NCI-H1105 treated with DMSO at 0.1 percent for 48 hours (cell line): ENCODE results near the gene ISG20.
"Not testable (repeated sequence)": the region's sequence is repeated elsewhere in the genome, so short reads cannot be mapped to it uniquely, and the experiment has no call there.

Source experiments
- DNase-seq: peaks from one replicate; lab custom pipeline; 2025; lab: John Stamatoyannopoulos, UW

Gene ISG20

DNA sequence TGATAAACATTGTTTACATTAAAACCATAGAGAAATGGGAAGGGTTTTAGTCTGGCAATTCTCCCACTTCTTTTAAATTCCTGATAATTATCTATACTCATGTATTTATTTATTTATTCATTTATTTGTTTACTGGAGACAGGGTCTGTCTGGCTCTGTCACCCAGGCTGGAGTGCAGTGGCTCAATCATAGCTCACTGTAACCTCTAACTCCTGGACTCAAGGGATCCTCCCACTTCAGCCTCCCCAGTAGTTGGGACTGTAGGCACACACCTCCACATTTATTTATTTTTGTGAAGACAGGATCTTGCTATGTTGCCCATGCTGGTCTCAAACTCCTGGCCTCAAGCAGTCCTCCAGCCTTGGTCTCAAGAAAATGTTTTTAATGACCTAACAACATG, 20.1 kb upstream of the ISG20 start:
- DNase-seq, result no peak

DNA sequence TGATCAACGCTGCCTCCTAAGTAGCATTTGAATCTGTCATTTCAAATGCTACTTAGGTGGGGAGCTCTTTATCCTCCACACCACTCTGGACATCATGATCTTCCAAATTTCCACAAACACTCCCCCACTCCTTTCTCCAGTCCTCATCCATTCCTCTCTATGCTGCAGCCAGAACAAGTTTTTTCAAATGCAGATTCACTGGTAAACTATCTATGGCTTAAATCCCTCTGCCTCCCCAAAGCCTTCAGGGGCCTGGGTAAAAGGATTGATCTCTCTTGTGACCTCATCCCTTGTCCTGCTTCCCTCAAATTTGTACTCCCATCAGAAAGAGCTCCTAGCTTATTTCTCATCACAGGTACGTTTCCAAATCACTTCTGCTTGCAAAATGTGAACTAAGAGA, 19.0 kb upstream of the ISG20 start:
- no peak for DNase-seq

- peak; percentile 83 for DNase-seq
Observed at GRCh38 chr15:88620995-88621772, 17.6 kb upstream of the ISG20 start, which contains the start of gene AEN. TSS of gene AEN (plus strand) at chr15:88621340. CDS start at chr15:88626210, 4,870 bp downstream.

DNA sequence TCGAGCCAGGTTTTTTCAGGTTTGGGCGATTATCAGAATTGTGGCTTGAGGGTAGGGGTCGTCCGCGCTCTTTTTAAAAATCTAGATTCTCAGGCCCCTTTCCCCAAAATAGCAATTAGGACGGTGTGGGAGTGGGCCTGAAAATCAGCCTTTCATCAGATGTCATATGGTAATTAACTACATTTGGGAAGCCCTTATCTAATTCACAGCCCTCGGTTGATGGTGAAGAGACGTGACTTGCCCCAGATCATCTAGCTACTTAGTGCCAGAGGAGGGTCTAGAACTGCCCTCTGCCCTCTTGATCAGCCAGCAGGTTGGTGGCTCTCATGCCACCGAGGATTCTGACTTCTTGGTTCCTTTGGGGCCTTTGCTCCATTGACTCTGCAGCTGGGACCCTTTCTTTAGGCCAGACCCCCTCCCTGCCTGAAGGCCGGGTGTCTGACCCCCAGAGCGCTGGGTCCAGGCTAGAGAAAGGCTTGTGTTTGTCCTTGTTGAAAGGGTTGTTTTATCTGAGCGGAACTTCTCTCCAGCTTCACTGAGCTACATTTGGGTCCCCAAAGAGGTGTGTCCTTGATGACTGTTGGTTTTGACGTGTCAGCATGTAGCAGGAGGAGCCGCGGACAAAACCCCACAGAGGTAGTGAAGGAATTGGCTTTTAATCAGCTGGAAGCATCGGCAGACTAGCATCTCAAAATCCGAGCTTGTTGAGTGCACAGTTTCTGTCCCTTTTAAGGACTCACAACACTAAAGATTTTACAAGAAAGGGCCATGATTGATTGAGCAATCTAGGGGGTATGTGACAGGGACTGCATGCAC, 16.8 kb upstream of the ISG20 start:
- no peak for DNase-seq

- no peak for DNase-seq
Observed at GRCh38 chr15:88622605-88622975, 16.2 kb upstream of the ISG20 start.

DNA sequence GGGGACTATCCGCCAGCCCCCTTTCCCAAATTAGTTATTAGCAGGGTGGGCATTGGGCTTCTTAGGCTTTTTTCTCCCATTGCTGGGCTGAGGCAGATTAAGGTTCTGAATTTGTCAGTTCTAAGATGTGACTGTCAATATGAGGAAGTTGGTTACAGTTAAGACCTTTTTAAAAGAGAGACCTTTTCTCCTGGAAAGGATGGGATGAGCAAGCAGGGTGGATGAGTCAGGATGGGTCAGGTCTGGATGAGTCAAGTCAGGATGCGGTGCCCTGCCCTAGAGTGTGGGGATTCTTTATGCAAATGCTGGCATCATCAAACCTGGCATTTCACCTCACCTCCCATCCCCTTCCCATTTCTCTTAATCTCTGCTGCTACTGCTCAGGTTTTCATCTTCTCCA, 15.8 kb upstream of the ISG20 start:
- DNase-seq, result no peak

- no peak for DNase-seq
Observed at GRCh38 chr15:88623632-88624031, 15.2 kb upstream of the ISG20 start.

DNA sequence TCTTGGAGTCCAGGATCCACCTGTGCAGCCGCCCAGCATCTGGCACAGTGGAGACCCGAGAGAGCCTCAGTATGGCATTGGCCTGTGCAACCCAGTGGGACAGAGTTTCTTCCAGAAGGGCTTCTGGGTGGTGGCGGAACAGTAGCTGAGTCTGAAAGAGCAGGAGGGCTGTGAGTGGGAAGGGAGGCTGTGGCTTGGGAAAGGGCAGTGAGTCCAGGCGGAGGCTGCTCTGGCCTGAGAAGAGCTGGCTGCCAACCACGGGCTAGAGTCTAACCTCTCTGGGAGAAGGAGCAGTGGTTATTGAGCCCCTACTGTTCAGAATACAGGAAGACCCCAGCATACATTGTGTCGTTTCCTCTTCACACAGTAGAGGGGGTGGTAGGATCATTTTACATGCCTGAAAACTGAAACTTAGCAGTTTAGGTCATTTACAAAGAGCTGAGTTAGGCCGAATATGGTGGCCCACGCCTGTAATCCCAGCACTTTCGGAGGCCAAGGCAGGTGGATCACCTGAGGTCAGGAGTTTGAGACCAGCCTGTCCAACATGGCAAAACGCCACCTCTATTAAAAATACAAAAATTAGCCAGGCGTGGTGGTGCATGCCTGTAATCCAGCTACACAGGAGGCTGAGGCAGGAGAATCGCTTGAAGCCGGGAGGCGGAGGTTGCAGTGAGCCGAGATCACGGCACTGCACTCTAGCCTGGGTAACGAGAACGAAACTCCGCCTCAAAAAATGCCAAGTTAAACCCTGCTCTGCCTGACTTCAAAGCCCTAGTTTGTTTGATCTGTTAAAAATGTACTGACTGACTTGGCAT, 14.5 kb upstream of the ISG20 start:
- DNase-seq, result no peak

DNA sequence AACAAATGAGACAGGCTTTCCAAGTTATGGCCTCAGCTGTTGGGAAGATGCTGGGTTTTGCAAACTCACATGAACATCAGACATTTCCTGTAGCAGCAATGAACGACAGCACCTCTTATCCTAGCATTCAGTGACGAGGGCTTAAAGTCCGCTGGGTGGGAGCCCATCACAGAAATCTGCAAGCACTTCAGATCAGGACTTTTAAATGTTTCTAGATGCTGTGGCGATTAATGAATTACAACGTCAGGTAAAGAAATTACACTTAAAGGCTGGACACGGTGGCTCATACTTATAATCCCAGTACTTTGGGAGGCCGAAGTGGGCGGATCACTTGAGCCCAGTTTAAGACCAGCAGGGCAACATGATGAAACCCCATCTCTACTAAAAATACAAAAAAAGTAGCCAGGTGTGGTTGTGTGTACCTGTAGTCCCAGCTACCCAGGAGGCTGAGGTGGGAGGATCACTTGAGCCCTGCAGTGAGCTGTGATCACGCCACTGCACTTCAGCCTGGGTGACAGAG, 13.8 kb upstream of the ISG20 start:
- DNase-seq, result no peak

- DNase-seq, result no peak
Observed at GRCh38 chr15:88625943-88626741, 12.7 kb upstream of the ISG20 start.

GRCh38 chr15:88627463-88627862, 11.4 kb upstream of the ISG20 start:
- no peak for DNase-seq

GRCh38 chr15:88628018-88628654, 10.7 kb upstream of the ISG20 start:
- DNase-seq, result no peak

- no peak for DNase-seq
Observed at GRCh38 chr15:88629071-88629470, 9.7 kb upstream of the ISG20 start.

- no peak for DNase-seq
Observed at GRCh38 chr15:88630141-88630721, 8.6 kb upstream of the ISG20 start.

GRCh38 chr15:88630798-88631463, 7.9 kb upstream of the ISG20 start:
- no peak for DNase-seq

- DNase-seq, result no peak
Observed at GRCh38 chr15:88631464-88632028, 7.3 kb upstream of the ISG20 start.

DNA sequence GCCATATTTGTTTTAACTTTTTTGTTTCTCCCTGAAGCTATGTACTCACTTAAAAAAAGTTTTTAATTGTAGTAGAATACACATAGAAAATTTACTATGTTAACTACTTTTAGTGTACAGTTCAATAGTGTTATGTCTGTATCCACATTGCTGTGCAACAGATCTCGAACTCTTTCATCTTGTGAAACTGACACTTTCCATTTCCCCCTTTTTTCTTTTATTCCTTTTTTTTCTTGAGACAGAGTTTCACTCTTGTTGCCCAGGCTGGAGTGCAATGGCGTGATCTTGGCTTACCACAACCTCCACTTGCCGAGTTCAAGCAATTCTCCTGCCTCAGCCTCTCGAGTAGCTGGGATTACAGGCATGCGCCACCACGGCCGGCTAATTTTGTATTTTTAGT, 6.0 kb upstream of the ISG20 start:
- DNase-seq, result not testable (repeated sequence)

- no peak for DNase-seq
Observed at GRCh38 chr15:88634449-88634848, 4.4 kb upstream of the ISG20 start.

GRCh38 chr15:88635318-88635717, 3.5 kb upstream of the ISG20 start:
- DNase-seq, result no peak

- DNase-seq, result no peak
Observed at GRCh38 chr15:88636050-88636449, 2.8 kb upstream of the ISG20 start.
